A549 (cell line): ENCODE results near the gene CHPF2. TPM values are rescaled to one million over a fixed set of nuclear protein-coding genes. Genes with fewer than 3 reads are reported as not detected.

Experiments
- ATAC-seq, 2 experiments: fragments of 200-7000 bp in 1 of 2; fragments of >200 bp in 1 of 2; cut with Nextera tagmentation in 1 of 2; cut with Tn5 transposase in 1 of 2; 3 replicates each; pipeline versions ENCODE4 v1.8.0 to v1.9.1; 2018 to 2020; ENCODE audit warnings: mild to moderate bottlenecking in 1 of 2, moderate library complexity in 1 of 2
- CTCF ChIA-PET: fragments of 300-600 bp; sonication (Branson Sonifier 250); formaldehyde crosslinking; extraction: SDS; loops from one replicate; lab custom pipeline; 2021; ENCODE audit warnings: antibody characterized with exemption, inconsistent platforms; lab: Yijun Ruan, JAX
- POLR2A ChIA-PET: fragments of 350-600 bp; formaldehyde crosslinking; extraction: SDS; loops from one replicate; lab custom pipeline; 2021; ENCODE audit warnings: antibody characterized with exemption, inconsistent platforms; lab: Yijun Ruan, JAX
- DNase-seq, 2 experiments: peaks; one replicate each; pipeline versions ENCODE4 v3.0.0 to v3.0.0-alpha.2; 2011 to 2016; ENCODE audit warnings: low read depth in 1 of 2, low spot score in 1 of 2
- FAIRE-seq: peaks from 2 replicates; lab custom pipeline; 2011; peaks lifted over from hg19 to GRCh38; lab: Jason Lieb, UNC
- H3K27ac ChIP-seq, 2 experiments: fragments of >200 bp; sonication (Bioruptor Twin); formaldehyde crosslinking; 3 replicates each; pipeline ENCODE4 v1.5.1; 2016 to 2017
- H3K4me1 ChIP-seq: fragments of >200 bp; sonication (Bioruptor Twin); formaldehyde crosslinking; 3 replicates; pipeline ENCODE4 v1.6.1; 2016
- H3K4me2 ChIP-seq: fragments of >200 bp; sonication (Bioruptor Twin); formaldehyde crosslinking; 3 replicates; pipeline ENCODE4 v1.6.1; 2016
- H3K4me3 ChIP-seq: fragments of >200 bp; sonication (Bioruptor Twin); formaldehyde crosslinking; 3 replicates; pipeline ENCODE4 v1.5.1; 2016
- H3K9me3 ChIP-seq: fragments of >200 bp; sonication (Bioruptor Twin); formaldehyde crosslinking; 3 replicates; pipeline ENCODE4 v1.6.1; 2016
- BHLHE40 ChIP-seq: IDR thresholded peaks from 2 replicates; pipeline ENCODE4 v1.6.1; 2012; ENCODE audit warnings: low read depth, low read length, inconsistent platforms
- CBX8 ChIP-seq: fragments of 200-600 bp; sonication (generic); IDR thresholded peaks from 2 replicates; pipeline ENCODE4 v1.6.1; 2016
- CEBPB ChIP-seq, 2 experiments: fragments of >200 bp in 1 of 2; sonication (Bioruptor Twin) in 1 of 2; formaldehyde crosslinking in 1 of 2; IDR thresholded peaks; 2 replicates each; pipeline ENCODE4 v1.6.1; 2012 to 2016
- EHF ChIP-seq: fragments of 250-450 bp; sonication (Bioruptor Pico); IDR thresholded peaks from 2 replicates; pipeline ENCODE4 v1.5.0; 2020; ENCODE audit warnings: mild to moderate bottlenecking
- EP300 ChIP-seq, 2 experiments: fragments of >200 bp; sonication (Bioruptor Twin); formaldehyde crosslinking; IDR thresholded peaks; 2 replicates in 1 of 2; 3 replicates in 1 of 2; pipeline ENCODE4 v1.6.1; 2016 to 2017
- ESRRA ChIP-seq: fragments of 150-350 bp; IDR thresholded peaks from 2 replicates; pipeline ENCODE4 v1.6.1; 2014; ENCODE audit warnings: mild to moderate bottlenecking, low read length, borderline replicate concordance
- HDAC2 ChIP-seq: fragments of 200-600 bp; sonication (generic); IDR thresholded peaks from 2 replicates; pipeline ENCODE4 v1.6.1; 2016
- HOXA7 ChIP-seq: fragments of 250-450 bp; sonication (Bioruptor Pico); IDR thresholded peaks from 2 replicates; pipeline ENCODE4 v1.5.0; 2020; ENCODE audit warnings: mild to moderate bottlenecking, moderate library complexity
- HOXB13 ChIP-seq: fragments of 250-450 bp; sonication (Bioruptor Pico); IDR thresholded peaks from 2 replicates; pipeline ENCODE4 v1.5.0; 2020; ENCODE audit warnings: low read depth, mild to moderate bottlenecking, moderate library complexity
- HOXB5 ChIP-seq: fragments of 250-450 bp; sonication (Bioruptor Pico); IDR thresholded peaks from 2 replicates; pipeline ENCODE4 v1.5.0; 2020; ENCODE audit warnings: mild to moderate bottlenecking, moderate library complexity
- JUN ChIP-seq, 2 experiments: fragments of >200 bp; sonication (Bioruptor Twin); formaldehyde crosslinking; IDR thresholded peaks; 2 replicates in 1 of 2; 3 replicates in 1 of 2; pipeline ENCODE4 v1.6.1; 2016 to 2017
- JUNB ChIP-seq: fragments of >200 bp; sonication (Bioruptor Twin); formaldehyde crosslinking; IDR thresholded peaks from 2 replicates; pipeline ENCODE4 v1.6.1; 2016
- MAZ ChIP-seq: fragments of 150-350 bp; IDR thresholded peaks from 2 replicates; pipeline ENCODE4 v1.6.1; 2014; ENCODE audit warnings: antibody characterized with exemption, low read depth, low read length, borderline replicate concordance
- NPAS2 ChIP-seq: fragments of 250-450 bp; sonication (Bioruptor Pico); IDR thresholded peaks from 2 replicates; pipeline ENCODE4 v1.8.0; 2022; ENCODE audit warnings: mild to moderate bottlenecking, moderate library complexity, borderline replicate concordance
- POLR2A ChIP-seq: IDR thresholded peaks from 2 replicates; pipeline ENCODE4 v1.6.1; 2012; ENCODE audit warnings: mild to moderate bottlenecking, low read length
- POLR2AphosphoS2 ChIP-seq: conservative IDR thresholded peaks from 2 replicates; pipeline ENCODE4 v1.6.1; 2012; ENCODE audit warnings: low read length, improper control_type of control experiment, inconsistent platforms
- RAD21 ChIP-seq, 2 experiments: fragments of >200 bp in 1 of 2; sonication (Bioruptor Twin) in 1 of 2; formaldehyde crosslinking in 1 of 2; IDR thresholded peaks in 1 of 2; conservative IDR thresholded peaks in 1 of 2; 2 replicates in 1 of 2; 3 replicates in 1 of 2; pipeline ENCODE4 v1.6.1; 2012 to 2018; ENCODE audit warnings: inconsistent platforms in 1 of 2
- RARB ChIP-seq: fragments of 250-450 bp; sonication (Bioruptor Pico); IDR thresholded peaks from 2 replicates; pipeline ENCODE4 v1.8.0; 2021; ENCODE audit warnings: mild to moderate bottlenecking, moderate library complexity
- RCOR1 ChIP-seq: fragments of 150-350 bp; IDR thresholded peaks from 2 replicates; pipeline ENCODE4 v1.6.1; 2014; ENCODE audit warnings: antibody characterized with exemption, low read length, low read depth
- SREBF2 ChIP-seq: fragments of 450-650 bp; IDR thresholded peaks from 2 replicates; pipeline ENCODE4 v1.6.1; 2014; ENCODE audit warnings: mild to moderate bottlenecking, moderate library complexity
- TFCP2L1 ChIP-seq: fragments of 250-450 bp; sonication (Bioruptor Pico); IDR thresholded peaks from 2 replicates; pipeline ENCODE4 v1.5.0; 2021; ENCODE audit warnings: mild to moderate bottlenecking
- ZC3H11A ChIP-seq: fragments of 450-650 bp; IDR thresholded peaks from 2 replicates; pipeline ENCODE4 v1.6.1; 2014; ENCODE audit warnings: antibody characterized with exemption, mild to moderate bottlenecking
- WGBS: methylation state at CpG from one replicate; pipeline ENCODE4 v1.1.6; 2017; ENCODE audit errors: missing lambda C conversion rate; 5-methylcytosine and 5-hydroxymethylcytosine counted together
- polyA plus RNA-seq, 4 experiments: library from polyadenylated mRNA; depleted of rRNA in 3 of 4; stranded (reverse); fragments of >200 nt; fragmentation: RNase III in 1 of 4; extraction: RNeasy Plus Mini Kit Qiagen cat#74134 plus additional on column Dnase treatment in 1 of 4; gene quantifications; 2 replicates in 3 of 4; 3 replicates in 1 of 4; pipeline ENCODE4 v1.2.3, GENCODE V29; 2011 to 2017
- TF ChIP-seq, protein P1 (sequence below): fragments of >200 bp; sonication (Bioruptor Twin); formaldehyde crosslinking; IDR thresholded peaks from 3 replicates; pipeline ENCODE4 v1.5.1; 2016
- TF ChIP-seq, protein P2 (sequence below): fragments of >200 bp; sonication (Bioruptor Twin); formaldehyde crosslinking; IDR thresholded peaks from 2 replicates; pipeline ENCODE4 v1.6.1; 2016
- TF ChIP-seq, protein P3 (sequence below): fragments of 450-650 bp; IDR thresholded peaks from 2 replicates; pipeline ENCODE4 v1.6.1; 2014; ENCODE audit warnings: antibody characterized with exemption
- TF ChIP-seq, protein P4 (sequence below): fragments of 150-350 bp; IDR thresholded peaks from 2 replicates; pipeline ENCODE4 v1.6.1; 2014; ENCODE audit warnings: low read depth, mild to moderate bottlenecking, low read length

CHPF2 gene
- polyA plus RNA-seq, 2 of the 4 experiments (the other 2 are of a cell fraction), result 14.9 to 29.6 TPM

DNA sequence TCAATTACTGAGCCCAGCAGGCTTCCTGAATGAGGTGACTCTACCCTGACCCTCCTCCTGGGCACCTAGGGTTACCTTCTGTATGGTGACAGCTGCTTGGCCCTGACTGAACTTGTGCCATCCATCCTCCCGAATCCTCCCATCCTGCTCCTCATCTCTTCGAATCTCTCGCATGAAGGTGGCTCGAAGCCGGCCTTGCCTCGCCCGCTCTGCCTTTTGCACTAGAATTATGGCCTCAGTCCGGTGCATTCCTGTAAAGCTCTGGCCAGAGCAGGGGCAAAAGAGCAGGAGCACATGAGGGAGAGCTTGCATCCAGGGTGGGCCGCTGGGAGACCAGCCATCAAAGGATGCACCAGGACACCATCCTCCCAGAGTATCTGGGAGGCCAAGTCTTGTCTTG, 29.4 kb upstream of the CHPF2 start:
- Histone ChIP-seq H3K27ac (no peak overlapping the region), H3K4me3 (no peak overlapping the region), H3K9me3 (no peaks in the 10 kb centered on the region), H3K4me1 (no peaks in the 10 kb centered on the region), H3K4me2 (no peak overlapping the region)
- CTCF ChIA-PET, result interaction anchor here (1.1 kb wide), 1 partner anchor 18 kb away, joined by 3 read pairs; no protein-coding TSS in a partner anchor
- FAIRE-seq, result no peak
- no peak for ATAC-seq
- POLR2A ChIA-PET, result no interaction called here
- TF ChIP-seq POLR2AphosphoS2 (no peak), CBX8 (no peak), RCOR1 (no peak), ZC3H11A (no peak), HDAC2 (no peak), BHLHE40 (no peak), EHF (no peak), EP300 (IDR thresholded peaks at IDR 0.05) (no peak), JUNB (no peak), CEBPB (IDR thresholded peaks at IDR 0.05) (no peak), SREBF2 (no peak), RAD21 (conservative IDR thresholded peaks at IDR 0.05 in 1 of 2, IDR thresholded peaks at IDR 0.05 in 1 of 2) (no peak), MAZ (no peak), NPAS2 (CRISPR knock-in tag) (no peak), JUN (IDR thresholded peaks at IDR 0.05) (no peak), TFCP2L1 (no peak), RARB (CRISPR knock-in tag) (no peak)
- TF ChIP-seq, protein P1, sequence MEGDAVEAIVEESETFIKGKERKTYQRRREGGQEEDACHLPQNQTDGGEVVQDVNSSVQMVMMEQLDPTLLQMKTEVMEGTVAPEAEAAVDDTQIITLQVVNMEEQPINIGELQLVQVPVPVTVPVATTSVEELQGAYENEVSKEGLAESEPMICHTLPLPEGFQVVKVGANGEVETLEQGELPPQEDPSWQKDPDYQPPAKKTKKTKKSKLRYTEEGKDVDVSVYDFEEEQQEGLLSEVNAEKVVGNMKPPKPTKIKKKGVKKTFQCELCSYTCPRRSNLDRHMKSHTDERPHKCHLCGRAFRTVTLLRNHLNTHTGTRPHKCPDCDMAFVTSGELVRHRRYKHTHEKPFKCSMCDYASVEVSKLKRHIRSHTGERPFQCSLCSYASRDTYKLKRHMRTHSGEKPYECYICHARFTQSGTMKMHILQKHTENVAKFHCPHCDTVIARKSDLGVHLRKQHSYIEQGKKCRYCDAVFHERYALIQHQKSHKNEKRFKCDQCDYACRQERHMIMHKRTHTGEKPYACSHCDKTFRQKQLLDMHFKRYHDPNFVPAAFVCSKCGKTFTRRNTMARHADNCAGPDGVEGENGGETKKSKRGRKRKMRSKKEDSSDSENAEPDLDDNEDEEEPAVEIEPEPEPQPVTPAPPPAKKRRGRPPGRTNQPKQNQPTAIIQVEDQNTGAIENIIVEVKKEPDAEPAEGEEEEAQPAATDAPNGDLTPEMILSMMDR, result no peak
- WGBS, result 68% methylated on average over 9 of the region's 9 CpGs
- no peak for DNase-seq

DNA sequence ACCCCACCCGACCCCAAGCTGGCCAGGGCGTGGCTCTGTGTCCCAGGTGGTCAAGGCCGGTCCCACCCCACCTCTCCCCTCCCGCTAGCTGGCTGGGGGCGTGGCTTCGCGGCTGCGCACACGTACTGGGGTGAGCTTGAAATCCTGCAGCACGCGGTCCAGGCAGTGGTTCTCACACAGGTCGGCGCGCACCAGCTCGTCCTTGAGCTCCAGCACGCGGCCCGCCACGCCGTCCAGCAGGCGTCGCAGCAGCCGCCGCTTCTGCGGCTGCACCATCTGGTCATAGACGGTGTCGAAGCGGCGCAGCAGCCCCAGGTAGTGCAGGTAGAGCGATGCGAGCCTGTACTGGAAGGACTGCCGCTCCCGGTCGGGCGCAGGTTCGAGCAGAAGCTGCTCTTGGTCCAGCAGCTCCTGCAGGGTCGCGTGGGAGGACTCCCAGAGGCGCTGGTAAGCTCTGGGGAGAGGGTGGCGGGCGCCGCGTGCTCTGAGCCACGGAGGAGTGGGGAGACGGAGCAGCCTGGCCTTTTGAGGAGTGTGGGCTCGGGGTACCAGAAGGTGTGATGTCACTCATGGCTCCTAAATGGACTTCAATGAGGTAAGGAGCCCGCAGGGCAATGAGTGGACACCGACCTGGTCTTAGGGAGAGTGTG, 27.8 kb upstream of the CHPF2 start:
- H3K4me2 ChIP-seq, result no peak overlapping the region
- H3K9me3 ChIP-seq, result no peaks in the 10 kb centered on the region
- CTCF ChIA-PET, result interaction anchor here (0.5 to 1.8 kb wide), 3 partner anchors 37 to 86 kb away, joined by 3 to 5 read pairs (median 4); partner anchors contain the start of gene GBX1
- H3K4me1 ChIP-seq, result no peaks in the 10 kb centered on the region
- 65% methylated on average over 30 of the region's 48 CpGs for WGBS
- DNase-seq (no peak), FAIRE-seq (no peak), ATAC-seq (peak in 1 of 2 experiments; percentile 9; a peak in 1 of 6 replicates)
- no peak overlapping the region for H3K27ac ChIP-seq
- no peak overlapping the region for H3K4me3 ChIP-seq
- POLR2A ChIA-PET, result no interaction called here
- TF ChIP-seq, protein P2, sequence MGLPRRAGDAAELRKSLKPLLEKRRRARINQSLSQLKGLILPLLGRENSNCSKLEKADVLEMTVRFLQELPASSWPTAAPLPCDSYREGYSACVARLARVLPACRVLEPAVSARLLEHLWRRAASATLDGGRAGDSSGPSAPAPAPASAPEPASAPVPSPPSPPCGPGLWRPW, result no peak
- TF ChIP-seq TFCP2L1, result no peak
- no peak for TF ChIP-seq HOXB13
- no peak for TF ChIP-seq JUN (IDR thresholded peaks at IDR 0.05)

DNA sequence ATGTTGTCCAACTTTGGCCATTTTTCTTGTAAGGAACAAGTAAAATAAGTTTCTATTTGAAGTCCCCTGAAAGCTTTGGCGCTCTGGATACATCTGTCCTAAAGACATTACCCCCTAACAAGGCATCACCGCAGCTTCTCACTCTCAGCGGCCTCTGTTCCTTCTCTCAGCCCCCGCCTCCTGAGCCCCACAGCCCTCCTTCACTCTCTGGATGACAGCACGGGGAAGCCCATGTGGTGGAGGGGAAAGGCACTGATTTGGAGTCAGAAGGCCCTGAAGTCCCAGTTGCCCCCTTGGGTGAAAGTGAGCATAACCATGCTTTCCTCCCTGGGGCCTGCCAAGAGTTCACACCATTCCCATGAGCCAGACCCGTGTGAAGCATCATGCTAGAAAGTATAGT, 26.6 kb upstream of the CHPF2 start:
- no peak for TF ChIP-seq HOXB5 (CRISPR knock-in tag)
- no peak for TF ChIP-seq HOXA7 (CRISPR knock-in tag)
- no peak for TF ChIP-seq POLR2A
- TF ChIP-seq SREBF2, result no peak
- no peak for TF ChIP-seq ESRRA
- TF ChIP-seq, protein P3, sequence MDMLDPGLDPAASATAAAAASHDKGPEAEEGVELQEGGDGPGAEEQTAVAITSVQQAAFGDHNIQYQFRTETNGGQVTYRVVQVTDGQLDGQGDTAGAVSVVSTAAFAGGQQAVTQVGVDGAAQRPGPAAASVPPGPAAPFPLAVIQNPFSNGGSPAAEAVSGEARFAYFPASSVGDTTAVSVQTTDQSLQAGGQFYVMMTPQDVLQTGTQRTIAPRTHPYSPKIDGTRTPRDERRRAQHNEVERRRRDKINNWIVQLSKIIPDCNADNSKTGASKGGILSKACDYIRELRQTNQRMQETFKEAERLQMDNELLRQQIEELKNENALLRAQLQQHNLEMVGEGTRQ, result no peak
- TF ChIP-seq EHF, result no peak
- no peak for TF ChIP-seq NPAS2 (CRISPR knock-in tag)
- TF ChIP-seq, protein P4, sequence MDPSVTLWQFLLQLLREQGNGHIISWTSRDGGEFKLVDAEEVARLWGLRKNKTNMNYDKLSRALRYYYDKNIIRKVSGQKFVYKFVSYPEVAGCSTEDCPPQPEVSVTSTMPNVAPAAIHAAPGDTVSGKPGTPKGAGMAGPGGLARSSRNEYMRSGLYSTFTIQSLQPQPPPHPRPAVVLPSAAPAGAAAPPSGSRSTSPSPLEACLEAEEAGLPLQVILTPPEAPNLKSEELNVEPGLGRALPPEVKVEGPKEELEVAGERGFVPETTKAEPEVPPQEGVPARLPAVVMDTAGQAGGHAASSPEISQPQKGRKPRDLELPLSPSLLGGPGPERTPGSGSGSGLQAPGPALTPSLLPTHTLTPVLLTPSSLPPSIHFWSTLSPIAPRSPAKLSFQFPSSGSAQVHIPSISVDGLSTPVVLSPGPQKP, result no peak
- TF ChIP-seq, all 56 proteins: peak for 0
- no peaks in the 10 kb centered on the region for H3K9me3 ChIP-seq
- no peak overlapping the region for H3K4me3 ChIP-seq
- ChIA-PET CTCF (interaction anchor here (0.7 to 1.4 kb wide), 5 partner anchors 37 to 145 kb away, joined by 3 to 5 read pairs (median 3); no protein-coding TSS in a partner anchor), POLR2A (no interaction called here)
- H3K4me2 ChIP-seq, result no peak overlapping the region
- no peaks in the 10 kb centered on the region for H3K4me1 ChIP-seq
- DNase-seq (no peak), ATAC-seq (no peak), FAIRE-seq (no peak)
- 50% methylated on average over 6 of the region's 6 CpGs for WGBS
- H3K27ac ChIP-seq, result no peak overlapping the region
